ENCODE results near the gene UTP15. TPM values are rescaled to one million over a fixed set of nuclear protein-coding genes. Genes with fewer than 3 reads are reported as not detected.

Gene UTP15
- polyA plus RNA-seq, 1 of the 3 experiments (the other 2 are of a cell fraction): 10.2 TPM

DNA sequence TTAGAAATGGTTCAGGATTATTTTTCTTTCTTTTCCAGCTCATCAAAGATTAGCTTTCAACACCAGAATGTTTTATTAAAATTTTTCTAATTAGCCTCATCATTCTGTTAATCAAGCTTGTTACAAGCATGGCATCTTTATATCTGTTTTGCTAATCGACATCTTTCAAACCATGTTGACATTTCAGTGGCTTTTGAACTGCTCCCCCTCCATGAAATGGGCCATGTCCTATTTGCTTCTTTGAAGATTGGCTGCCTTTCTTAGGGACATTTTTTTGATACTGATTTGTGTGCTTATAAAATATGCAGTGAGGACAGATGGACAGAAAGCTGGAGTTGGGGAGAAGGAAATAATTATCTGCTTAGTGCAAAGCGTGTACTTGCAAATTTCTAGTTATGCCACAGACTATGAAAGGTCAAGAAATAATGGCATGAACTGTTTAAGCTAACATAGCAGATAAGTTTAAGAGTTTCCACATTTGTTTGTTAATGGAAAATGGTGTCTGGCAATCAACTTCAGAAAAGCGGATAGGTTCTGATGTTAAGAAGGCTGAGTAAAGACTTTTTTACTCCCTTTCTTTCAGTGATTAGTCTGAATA lies 39.8 kb upstream of the UTP15 start:
- Histone ChIP-seq H3K4me2 (no peak overlapping the region), H3K4me3 (ENCODE audit: low read depth in 2 of 2, low read length in 1 of 2) (no peak overlapping the region), H3F3A (replicated peaks; ENCODE audit: insufficient read depth) (no peaks in the 10 kb centered on the region), H3K27ac (ENCODE audit: low read depth in 2 of 2, low read length in 1 of 2) (no peak overlapping the region), H3K9me3 (no peaks in the 10 kb centered on the region), H3K4me1 (ENCODE audit: control insufficient read depth in 1 of 2, insufficient read depth in 2 of 2, low read depth in 1 of 2, low read length in 1 of 2) (peaks cover 0 to 1% of the 10 kb centered on the region in 2 experiments; a peak in 1 of 4 replicates), H3K9me2 (no peaks in the 10 kb centered on the region), H4K20me1 (ENCODE audit: insufficient read depth) (no peaks in the 10 kb centered on the region), H3K79me2 (ENCODE audit: insufficient read depth) (no peaks in the 10 kb centered on the region), H3K27me3 (ENCODE audit: insufficient read depth) (no peaks in the 10 kb centered on the region), H2AFZ (ENCODE audit: low read depth) (no peak overlapping the region), H3K36me3 (replicated peaks in 1 of 2; ENCODE audit: control insufficient read depth in 1 of 2, insufficient read depth in 2 of 2, low read length in 1 of 2) (no peaks in the 10 kb centered on the region), H3K9ac (no peak overlapping the region)
- 81% methylated on average over 3 of the region's 3 CpGs for WGBS (ENCODE audit: low lambda C conversion rate)
- ChIA-PET POLR2A (no interaction called here), CTCF (interaction anchor here (1.1 to 9.8 kb wide), 3 partner anchors 11 to 270 kb away, joined by 3 to 100 read pairs (median 3); no protein-coding TSS in a partner anchor)
- DNase-seq: no peak
- no peak for TF ChIP-seq POLR2AphosphoS5 (IDR thresholded peaks at IDR 0.05; ENCODE audit: low read depth, low read length)
- no peak for TF ChIP-seq USF2 (IDR thresholded peaks at IDR 0.05; ENCODE audit: borderline replicate concordance, low read depth, low read length)
- no peak for TF ChIP-seq TAF1 (IDR thresholded peaks at IDR 0.05; ENCODE audit: borderline replicate concordance, low read depth, low read length)
- no peak for TF ChIP-seq GABPA (IDR thresholded peaks at IDR 0.05; ENCODE audit: low read depth)
- no peak for TF ChIP-seq RCOR1 (IDR thresholded peaks at IDR 0.05; ENCODE audit: low read length)
- TF ChIP-seq ZBTB33 (IDR thresholded peaks at IDR 0.05; ENCODE audit: borderline replicate concordance, low read depth): no peak

GRCh38 chr5:73528248-73528647 lies 37.3 kb upstream of the UTP15 start:
- H3K4me1 ChIP-seq (ENCODE audit: control insufficient read depth in 1 of 2, insufficient read depth in 2 of 2, low read depth in 1 of 2, low read length in 1 of 2): peaks cover 0 to 7% of the 10 kb centered on the region in 2 experiments; a peak in 1 of 4 replicates
- H3K9me2 ChIP-seq: no peaks in the 10 kb centered on the region
- H3K27me3 ChIP-seq (ENCODE audit: insufficient read depth): no peaks in the 10 kb centered on the region
- H3K9me3 ChIP-seq: no peaks in the 10 kb centered on the region
- no peak overlapping the region for H3K9ac ChIP-seq
- H3K4me2 ChIP-seq: no peak overlapping the region
- ChIA-PET CTCF (interaction anchor here (1.0 to 9.8 kb wide), 3 partner anchors 8 to 77 kb away, joined by 3 to 100 read pairs (median 5); no protein-coding TSS in a partner anchor), POLR2A (no interaction called here)
- no peaks in the 10 kb centered on the region for H3K79me2 ChIP-seq (ENCODE audit: insufficient read depth)
- H3K4me3 ChIP-seq (ENCODE audit: low read depth in 2 of 2, low read length in 1 of 2): no peak overlapping the region
- TF ChIP-seq MXI1 (IDR thresholded peaks at IDR 0.05; ENCODE audit: low read depth, low read length) (no peak), MEF2A (IDR thresholded peaks at IDR 0.05; ENCODE audit: borderline replicate concordance, low read depth) (no peak), USF2 (IDR thresholded peaks at IDR 0.05; ENCODE audit: borderline replicate concordance, low read depth, low read length) (no peak), SMC3 (IDR thresholded peaks at IDR 0.05; ENCODE audit: low read depth, low read length) (no peak), NFIC (IDR thresholded peaks at IDR 0.05; ENCODE audit: borderline replicate concordance) (no peak), GABPA (IDR thresholded peaks at IDR 0.05; ENCODE audit: low read depth) (no peak), YY1 (IDR thresholded peaks at IDR 0.05; ENCODE audit: low read depth) (no peak)
- H4K20me1 ChIP-seq (ENCODE audit: insufficient read depth): no peaks in the 10 kb centered on the region
- H2AFZ ChIP-seq (ENCODE audit: low read depth): no peak overlapping the region
- WGBS (ENCODE audit: low lambda C conversion rate): 86% methylated on average over 3 of the region's 3 CpGs
- no peak overlapping the region for H3K27ac ChIP-seq (ENCODE audit: low read depth in 2 of 2, low read length in 1 of 2)
- H3F3A ChIP-seq (replicated peaks; ENCODE audit: insufficient read depth): peaks cover 4% of the 10 kb centered on the region
- H3K36me3 ChIP-seq (replicated peaks in 1 of 2; ENCODE audit: control insufficient read depth in 1 of 2, insufficient read depth in 2 of 2, low read length in 1 of 2): no peaks in the 10 kb centered on the region
- no peak for DNase-seq
